ENCODE data around the gene EXOC6. TPM values are rescaled to one million over a fixed set of nuclear protein-coding genes. Genes with fewer than 3 reads are reported as not detected.

EXOC6 gene
- polyA plus RNA-seq, 2 donors: 1.4 to 2.0 TPM

GRCh38 chr10:93026072-93026471, 177.8 kb downstream of the EXOC6 start:
- H3K36me3 ChIP-seq (ENCODE audit: control insufficient read depth in 2 of 2, insufficient read depth in 2 of 2, low read length in 1 of 2): peaks cover 0 to 2% of the 10 kb centered on the region in 2 donors

GRCh38 chr10:93027508-93027907, 179.2 kb downstream of the EXOC6 start:
- H3K27ac ChIP-seq (ENCODE audit: low read depth in 2 of 2, low read length in 1 of 2): no peak overlapping the region
- H3K4me1 ChIP-seq (ENCODE audit: control insufficient read depth in 2 of 2, insufficient read depth in 2 of 2, low read length in 1 of 2): no peaks in the 10 kb centered on the region
- H3K36me3 ChIP-seq (ENCODE audit: control insufficient read depth in 2 of 2, insufficient read depth in 2 of 2, low read length in 1 of 2): no peaks in the 10 kb centered on the region
- H3K27me3 ChIP-seq (ENCODE audit: control insufficient read depth in 1 of 2, insufficient read depth in 2 of 2, low read length in 2 of 2): no peaks in the 10 kb centered on the region
- no peak overlapping the region for H3K4me3 ChIP-seq (ENCODE audit: low read depth in 1 of 2, low read length in 2 of 2)
- H3K9me3 ChIP-seq (ENCODE audit: control insufficient read depth in 2 of 2, insufficient read depth in 1 of 2, low read depth in 1 of 2, low read length in 1 of 2): no peaks in the 10 kb centered on the region

More at GRCh38 chr10:93026072-93026471, 177.8 kb downstream of the EXOC6 start:
- H3K4me3 ChIP-seq (ENCODE audit: low read depth in 1 of 2, low read length in 2 of 2): no peak overlapping the region
- no peak overlapping the region for H3K27ac ChIP-seq (ENCODE audit: low read depth in 2 of 2, low read length in 1 of 2)
- no peaks in the 10 kb centered on the region for H3K4me1 ChIP-seq (ENCODE audit: control insufficient read depth in 2 of 2, insufficient read depth in 2 of 2, low read length in 1 of 2)
- WGBS, 2 donors: 61 to 71% methylated on average over 2 of the region's 2 CpGs
- H3K27me3 ChIP-seq (ENCODE audit: control insufficient read depth in 1 of 2, insufficient read depth in 2 of 2, low read length in 2 of 2): no peaks in the 10 kb centered on the region
- H3K9me3 ChIP-seq (ENCODE audit: control insufficient read depth in 2 of 2, insufficient read depth in 1 of 2, low read depth in 1 of 2, low read length in 1 of 2): no peaks in the 10 kb centered on the region

GRCh38 chr10:93028883-93029282, 180.6 kb downstream of the EXOC6 start:
- Histone ChIP-seq H3K36me3 (ENCODE audit: control insufficient read depth in 2 of 2, insufficient read depth in 2 of 2, low read length in 1 of 2) (no peaks in the 10 kb centered on the region), H3K9me3 (ENCODE audit: control insufficient read depth in 2 of 2, insufficient read depth in 1 of 2, low read depth in 1 of 2, low read length in 1 of 2) (no peaks in the 10 kb centered on the region), H3K27ac (ENCODE audit: low read depth in 2 of 2, low read length in 1 of 2) (no peak overlapping the region), H3K4me3 (ENCODE audit: low read depth in 1 of 2, low read length in 2 of 2) (no peak overlapping the region), H3K27me3 (ENCODE audit: control insufficient read depth in 1 of 2, insufficient read depth in 2 of 2, low read length in 2 of 2) (no peaks in the 10 kb centered on the region), H3K4me1 (ENCODE audit: control insufficient read depth in 2 of 2, insufficient read depth in 2 of 2, low read length in 1 of 2) (no peaks in the 10 kb centered on the region)
- 58 to 61% methylated on average over 2 of the region's 2 CpGs for WGBS, 2 donors

GRCh38 chr10:93030409-93030808, 182.1 kb downstream of the EXOC6 start:
- H3K4me1 ChIP-seq (ENCODE audit: control insufficient read depth in 2 of 2, insufficient read depth in 2 of 2, low read length in 1 of 2): no peaks in the 10 kb centered on the region
- H3K9me3 ChIP-seq (ENCODE audit: control insufficient read depth in 2 of 2, insufficient read depth in 1 of 2, low read depth in 1 of 2, low read length in 1 of 2): no peaks in the 10 kb centered on the region
- no peak overlapping the region for H3K4me3 ChIP-seq (ENCODE audit: low read depth in 1 of 2, low read length in 2 of 2)
- no peaks in the 10 kb centered on the region for H3K36me3 ChIP-seq (ENCODE audit: control insufficient read depth in 2 of 2, insufficient read depth in 2 of 2, low read length in 1 of 2)
- H3K27me3 ChIP-seq (ENCODE audit: control insufficient read depth in 1 of 2, insufficient read depth in 2 of 2, low read length in 2 of 2): no peaks in the 10 kb centered on the region
- no peak overlapping the region for H3K27ac ChIP-seq (ENCODE audit: low read depth in 2 of 2, low read length in 1 of 2)

- H3K36me3 ChIP-seq (ENCODE audit: control insufficient read depth in 2 of 2, insufficient read depth in 2 of 2, low read length in 1 of 2): no peaks in the 10 kb centered on the region
- H3K4me3 ChIP-seq (ENCODE audit: low read depth in 1 of 2, low read length in 2 of 2): no peak overlapping the region
- WGBS, 2 donors: 87 to 88% methylated on average over 5 of the region's 5 CpGs
- no peaks in the 10 kb centered on the region for H3K4me1 ChIP-seq (ENCODE audit: control insufficient read depth in 2 of 2, insufficient read depth in 2 of 2, low read length in 1 of 2)
- H3K27me3 ChIP-seq (ENCODE audit: control insufficient read depth in 1 of 2, insufficient read depth in 2 of 2, low read length in 2 of 2): no peaks in the 10 kb centered on the region
- no peaks in the 10 kb centered on the region for H3K9me3 ChIP-seq (ENCODE audit: control insufficient read depth in 2 of 2, insufficient read depth in 1 of 2, low read depth in 1 of 2, low read length in 1 of 2)
- no peak overlapping the region for H3K27ac ChIP-seq (ENCODE audit: low read depth in 2 of 2, low read length in 1 of 2)
These were observed 183.9 kb downstream of the EXOC6 start for GRCh38 chr10:93032105-93032808.

- Histone ChIP-seq H3K27me3 (ENCODE audit: control insufficient read depth in 1 of 2, insufficient read depth in 2 of 2, low read length in 2 of 2) (no peaks in the 10 kb centered on the region), H3K27ac (ENCODE audit: low read depth in 2 of 2, low read length in 1 of 2) (no peak overlapping the region), H3K4me1 (ENCODE audit: control insufficient read depth in 2 of 2, insufficient read depth in 2 of 2, low read length in 1 of 2) (no peaks in the 10 kb centered on the region), H3K36me3 (ENCODE audit: control insufficient read depth in 2 of 2, insufficient read depth in 2 of 2, low read length in 1 of 2) (no peaks in the 10 kb centered on the region), H3K4me3 (ENCODE audit: low read depth in 1 of 2, low read length in 2 of 2) (no peak overlapping the region), H3K9me3 (ENCODE audit: control insufficient read depth in 2 of 2, insufficient read depth in 1 of 2, low read depth in 1 of 2, low read length in 1 of 2) (no peaks in the 10 kb centered on the region)
- WGBS, 2 donors: 97 to 100% methylated on average over 1 of the region's 1 CpG
These were observed 184.5 kb downstream of the EXOC6 start for GRCh38 chr10:93032809-93033137.

- Histone ChIP-seq H3K27ac (ENCODE audit: low read depth in 2 of 2, low read length in 1 of 2) (no peak overlapping the region), H3K36me3 (ENCODE audit: control insufficient read depth in 2 of 2, insufficient read depth in 2 of 2, low read length in 1 of 2) (no peaks in the 10 kb centered on the region), H3K4me1 (ENCODE audit: control insufficient read depth in 2 of 2, insufficient read depth in 2 of 2, low read length in 1 of 2) (no peaks in the 10 kb centered on the region), H3K27me3 (ENCODE audit: control insufficient read depth in 1 of 2, insufficient read depth in 2 of 2, low read length in 2 of 2) (no peaks in the 10 kb centered on the region), H3K9me3 (ENCODE audit: control insufficient read depth in 2 of 2, insufficient read depth in 1 of 2, low read depth in 1 of 2, low read length in 1 of 2) (no peaks in the 10 kb centered on the region), H3K4me3 (ENCODE audit: low read depth in 1 of 2, low read length in 2 of 2) (no peak overlapping the region)
- 11 to 43% methylated on average over 1 of the region's 1 CpG for WGBS, 2 donors
These were observed 186.1 kb downstream of the EXOC6 start for GRCh38 chr10:93034426-93034825.

- H3K27ac ChIP-seq (ENCODE audit: low read depth in 2 of 2, low read length in 1 of 2): no peak overlapping the region
- no peaks in the 10 kb centered on the region for H3K4me1 ChIP-seq (ENCODE audit: control insufficient read depth in 2 of 2, insufficient read depth in 2 of 2, low read length in 1 of 2)
- no peak overlapping the region for H3K4me3 ChIP-seq (ENCODE audit: low read depth in 1 of 2, low read length in 2 of 2)
- WGBS, 2 donors: 95 to 100% methylated on average over 1 of the region's 1 CpG
- no peaks in the 10 kb centered on the region for H3K9me3 ChIP-seq (ENCODE audit: control insufficient read depth in 2 of 2, insufficient read depth in 1 of 2, low read depth in 1 of 2, low read length in 1 of 2)
- no peaks in the 10 kb centered on the region for H3K27me3 ChIP-seq (ENCODE audit: control insufficient read depth in 1 of 2, insufficient read depth in 2 of 2, low read length in 2 of 2)
- no peaks in the 10 kb centered on the region for H3K36me3 ChIP-seq (ENCODE audit: control insufficient read depth in 2 of 2, insufficient read depth in 2 of 2, low read length in 1 of 2)
These were observed 190.8 kb downstream of the EXOC6 start for GRCh38 chr10:93039110-93039509.

- WGBS, 2 donors: 37 to 46% methylated on average over 3 of the region's 3 CpGs
- no peak overlapping the region for H3K27ac ChIP-seq (ENCODE audit: low read depth in 2 of 2, low read length in 1 of 2)
These were observed 191.4 kb downstream of the EXOC6 start for GRCh38 chr10:93039721-93040120.

GRCh38 chr10:93054486-93054885, 206.2 kb downstream of the EXOC6 start:
- no peaks in the 10 kb centered on the region for H3K36me3 ChIP-seq (ENCODE audit: control insufficient read depth in 2 of 2, insufficient read depth in 2 of 2, low read length in 1 of 2)
- no peaks in the 10 kb centered on the region for H3K4me1 ChIP-seq (ENCODE audit: control insufficient read depth in 2 of 2, insufficient read depth in 2 of 2, low read length in 1 of 2)
- 94 to 96% methylated on average over 3 of the region's 3 CpGs for WGBS, 2 donors
- no peak overlapping the region for H3K4me3 ChIP-seq (ENCODE audit: low read depth in 1 of 2, low read length in 2 of 2)
- no peak overlapping the region for H3K27ac ChIP-seq (ENCODE audit: low read depth in 2 of 2, low read length in 1 of 2)
- H3K9me3 ChIP-seq (ENCODE audit: control insufficient read depth in 2 of 2, insufficient read depth in 1 of 2, low read depth in 1 of 2, low read length in 1 of 2): no peaks in the 10 kb centered on the region
- H3K27me3 ChIP-seq (ENCODE audit: control insufficient read depth in 1 of 2, insufficient read depth in 2 of 2, low read length in 2 of 2): no peaks in the 10 kb centered on the region

More at GRCh38 chr10:93039721-93040120, 191.4 kb downstream of the EXOC6 start:
- Histone ChIP-seq H3K4me1 (ENCODE audit: control insufficient read depth in 2 of 2, insufficient read depth in 2 of 2, low read length in 1 of 2) (no peaks in the 10 kb centered on the region), H3K9me3 (ENCODE audit: control insufficient read depth in 2 of 2, insufficient read depth in 1 of 2, low read depth in 1 of 2, low read length in 1 of 2) (no peaks in the 10 kb centered on the region), H3K36me3 (ENCODE audit: control insufficient read depth in 2 of 2, insufficient read depth in 2 of 2, low read length in 1 of 2) (no peaks in the 10 kb centered on the region), H3K27me3 (ENCODE audit: control insufficient read depth in 1 of 2, insufficient read depth in 2 of 2, low read length in 2 of 2) (no peaks in the 10 kb centered on the region), H3K4me3 (ENCODE audit: low read depth in 1 of 2, low read length in 2 of 2) (no peak overlapping the region)
